HL-60/S4 (cell line): ENCODE results near the gene EFCAB7.
"Not testable (repeated sequence)": the region's sequence is repeated elsewhere in the genome, so short reads cannot be mapped to it uniquely, and the experiment has no call there.

ENCODE experiments used
- in situ Hi-C: fragments of 300-500 bp; cut with MboI; formaldehyde crosslinking; loops from 2 replicates; pipeline ENCODE4 v1.14.3; 2022; ENCODE audit warnings: low sequenced_read_pairs

Gene EFCAB7

DNA sequence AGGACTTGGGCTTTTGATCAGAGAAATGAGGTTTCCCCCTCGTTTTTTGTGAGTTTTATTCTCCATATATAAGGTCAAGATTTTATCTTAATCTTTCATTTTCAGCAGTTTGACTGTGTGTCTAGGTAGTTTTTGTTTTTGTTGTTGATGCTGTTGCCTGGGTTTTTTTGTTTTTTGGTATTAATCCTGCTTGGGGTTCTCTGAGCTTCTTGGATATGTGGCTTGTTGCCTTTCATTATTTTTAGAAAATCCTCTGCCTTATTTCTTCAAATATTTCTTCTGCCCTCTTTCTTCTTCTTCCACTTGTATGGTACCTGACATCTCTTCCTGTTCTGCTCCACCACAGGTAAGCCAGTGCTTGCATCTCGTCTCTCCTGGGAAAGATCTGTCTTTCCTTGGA lies 25.0 kb downstream of the EFCAB7 start:
- in situ Hi-C loops, result no loop called here

DNA sequence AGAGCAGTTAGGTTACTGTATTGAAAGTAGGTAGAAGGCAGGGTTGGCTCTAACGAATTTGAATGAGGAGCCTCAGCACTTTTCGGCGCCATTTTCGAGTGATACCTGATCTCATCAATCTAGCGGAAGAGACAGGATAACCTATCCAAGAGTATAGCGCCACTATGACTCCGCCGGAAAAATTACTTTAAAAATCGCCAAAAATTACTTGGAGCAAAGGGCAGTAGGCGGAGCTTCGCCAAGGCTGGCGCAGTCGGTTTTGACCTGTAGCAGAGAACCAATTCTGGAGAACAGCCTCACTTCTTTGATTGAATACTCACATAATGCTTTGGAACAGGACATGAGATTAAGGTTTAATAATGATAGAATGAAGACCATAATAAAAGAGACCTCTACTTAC lies 25.6 kb downstream of the EFCAB7 start:
- in situ Hi-C loops, result no loop called here

DNA sequence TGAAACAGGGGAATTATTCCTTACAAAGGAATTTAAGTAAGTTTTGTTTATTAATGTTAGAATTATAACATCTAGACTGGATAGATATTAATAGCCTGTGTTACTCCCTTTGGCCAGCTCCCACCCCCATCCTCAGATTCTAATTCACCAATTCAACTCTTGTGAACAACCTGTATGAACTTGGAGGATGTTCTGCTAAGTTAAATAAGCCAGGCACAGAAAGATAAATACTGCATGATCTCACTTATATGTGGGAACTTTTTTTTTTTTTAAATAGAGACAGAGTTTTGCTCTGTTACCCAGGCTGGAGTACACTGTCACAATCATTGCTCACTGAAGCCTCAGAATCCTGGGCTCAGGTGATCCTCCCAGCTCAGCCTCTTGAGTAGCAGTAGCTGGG lies 32.2 kb downstream of the EFCAB7 start:
- in situ Hi-C loops, result no loop called here

DNA sequence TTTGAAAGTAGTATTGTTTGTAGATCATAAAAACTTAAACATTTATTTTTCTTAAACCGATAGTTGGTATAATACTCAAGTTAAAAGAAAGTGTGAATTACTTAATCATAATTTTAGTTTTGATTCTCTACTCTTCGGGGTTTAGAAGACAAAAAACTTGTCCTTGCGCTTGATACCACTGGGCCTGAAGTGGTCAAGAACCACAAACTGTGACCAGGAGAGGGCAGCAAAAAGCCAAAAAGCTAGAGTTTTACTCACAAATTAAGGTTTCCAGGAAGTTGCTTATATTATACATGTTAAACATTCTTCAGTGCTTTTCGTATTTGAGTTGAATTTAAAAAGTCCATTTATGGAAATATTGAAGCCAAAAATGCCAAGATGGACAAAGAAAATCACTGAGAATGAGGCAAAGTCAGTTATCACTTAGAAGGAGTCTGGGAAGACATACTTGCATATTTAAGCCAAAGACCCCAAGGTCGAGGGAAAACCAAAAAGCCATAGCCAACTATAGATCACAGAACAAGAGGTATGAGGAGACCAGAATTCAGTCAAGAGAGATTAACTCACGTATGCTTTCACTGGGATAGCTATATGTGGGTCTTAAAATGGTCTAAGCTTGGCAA lies 34.2 kb downstream of the EFCAB7 start:
- in situ Hi-C loops, result no loop called here

DNA sequence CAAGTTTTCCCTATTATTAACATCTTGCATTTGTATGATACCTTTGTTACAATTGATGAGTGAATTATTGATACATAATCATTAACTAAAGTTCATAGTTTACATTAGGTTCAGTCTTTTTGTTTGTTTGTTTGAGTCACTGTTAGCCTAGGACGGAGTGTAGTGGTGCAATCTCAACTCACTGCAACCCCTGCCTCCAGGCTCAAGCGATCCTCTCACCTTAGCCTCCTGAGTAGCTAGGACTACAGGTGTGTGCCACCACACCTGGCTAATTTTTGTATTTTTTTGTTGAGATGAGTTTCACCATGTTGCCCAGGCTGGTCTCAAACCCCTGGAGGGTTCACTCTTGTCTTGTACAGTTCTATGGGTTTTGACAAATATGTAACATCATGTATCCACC lies 36.0 kb downstream of the EFCAB7 start:
- in situ Hi-C loops, result no loop called here

DNA sequence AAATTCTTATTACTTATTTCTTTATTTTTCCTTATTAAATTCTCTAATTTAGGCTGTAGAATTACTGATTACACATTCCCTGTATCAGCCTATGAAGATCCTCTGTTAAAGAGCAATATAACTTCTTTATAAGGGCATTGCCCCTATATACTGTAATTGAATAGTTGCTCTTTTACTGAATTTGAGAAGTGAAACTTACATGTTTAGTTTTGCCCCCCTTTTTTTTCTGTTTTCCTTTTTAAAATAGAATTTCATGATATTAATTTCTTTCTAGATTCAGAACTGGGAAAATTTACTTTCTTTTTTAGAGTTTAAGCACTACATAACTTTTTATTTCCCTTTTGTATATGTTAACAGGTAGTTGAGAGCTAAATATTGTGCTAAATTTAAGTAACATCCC lies 40.4 kb downstream of the EFCAB7 start:
- in situ Hi-C loops, result no loop called here

DNA sequence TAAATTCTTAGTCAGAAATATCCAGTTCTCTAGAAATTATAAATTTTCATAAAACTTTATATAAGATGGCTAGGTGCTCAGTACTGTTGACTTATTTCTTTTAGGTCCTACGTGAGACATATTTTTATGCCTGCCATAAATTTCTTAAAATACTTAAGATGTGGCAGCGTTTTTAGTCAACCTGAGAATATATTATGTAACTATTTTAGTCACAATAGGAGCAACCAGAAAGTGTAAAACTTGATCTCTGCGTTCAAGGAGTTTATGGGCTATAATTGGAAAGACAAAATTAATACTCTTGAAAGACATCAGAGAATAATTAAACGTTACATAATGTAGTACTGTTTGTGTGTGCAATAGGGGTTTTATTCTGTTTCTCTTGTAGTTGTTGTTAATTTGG lies 45.7 kb downstream of the EFCAB7 start:
- in situ Hi-C loops, result no loop called here

DNA sequence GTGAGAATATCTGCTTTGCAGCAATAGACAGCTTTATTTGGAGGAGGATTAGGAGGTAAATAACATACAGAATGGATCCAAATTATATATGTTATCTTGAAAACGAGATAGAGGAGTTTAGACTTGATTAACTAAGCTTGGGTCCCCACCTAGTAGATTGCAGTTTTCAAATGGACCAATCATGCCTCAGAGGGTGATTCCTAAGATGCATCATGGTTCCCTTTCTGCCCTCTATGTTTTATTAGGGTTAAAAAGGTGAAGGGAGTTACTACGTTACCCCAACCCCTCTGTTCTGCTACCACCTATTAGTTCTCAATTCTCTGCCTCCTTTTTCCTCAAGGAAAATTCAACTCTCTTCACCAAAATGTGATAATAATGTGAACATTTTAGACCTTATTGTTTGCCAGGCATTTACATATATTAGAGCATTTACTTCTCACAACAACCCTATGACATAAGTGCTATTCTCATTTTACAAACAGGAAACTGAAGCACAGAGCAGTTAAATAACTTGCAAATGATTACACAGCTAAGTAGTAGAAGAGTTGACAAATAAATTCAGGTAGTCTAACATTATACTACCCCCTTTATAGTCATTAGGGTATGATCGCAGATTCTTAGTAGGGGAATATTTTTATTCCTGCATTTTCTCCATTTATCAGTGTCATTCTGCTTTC lies 46.5 kb downstream of the EFCAB7 start:
- in situ Hi-C loops, result no loop called here

DNA sequence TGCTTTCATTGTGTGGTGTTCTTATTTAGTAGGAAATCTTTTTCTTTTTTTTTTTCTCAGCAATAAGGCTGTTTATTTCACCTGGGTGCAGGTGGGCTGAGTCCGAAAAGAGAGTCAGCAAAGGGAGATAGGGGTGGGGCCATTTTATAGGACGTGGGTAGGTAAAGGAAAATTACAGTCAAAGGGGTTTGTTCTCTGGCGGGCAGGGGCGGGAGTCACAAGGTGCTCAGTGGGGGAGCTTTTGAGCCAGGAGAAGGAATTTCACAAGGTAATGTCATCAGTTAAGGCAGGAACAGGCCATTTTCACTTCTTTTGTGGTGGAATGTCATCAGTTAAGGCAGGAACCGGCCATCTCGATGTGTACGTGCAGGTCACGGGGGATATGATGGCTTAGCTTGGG lies 49.4 kb downstream of the EFCAB7 start:
- in situ Hi-C loops, result not testable (repeated sequence)

DNA sequence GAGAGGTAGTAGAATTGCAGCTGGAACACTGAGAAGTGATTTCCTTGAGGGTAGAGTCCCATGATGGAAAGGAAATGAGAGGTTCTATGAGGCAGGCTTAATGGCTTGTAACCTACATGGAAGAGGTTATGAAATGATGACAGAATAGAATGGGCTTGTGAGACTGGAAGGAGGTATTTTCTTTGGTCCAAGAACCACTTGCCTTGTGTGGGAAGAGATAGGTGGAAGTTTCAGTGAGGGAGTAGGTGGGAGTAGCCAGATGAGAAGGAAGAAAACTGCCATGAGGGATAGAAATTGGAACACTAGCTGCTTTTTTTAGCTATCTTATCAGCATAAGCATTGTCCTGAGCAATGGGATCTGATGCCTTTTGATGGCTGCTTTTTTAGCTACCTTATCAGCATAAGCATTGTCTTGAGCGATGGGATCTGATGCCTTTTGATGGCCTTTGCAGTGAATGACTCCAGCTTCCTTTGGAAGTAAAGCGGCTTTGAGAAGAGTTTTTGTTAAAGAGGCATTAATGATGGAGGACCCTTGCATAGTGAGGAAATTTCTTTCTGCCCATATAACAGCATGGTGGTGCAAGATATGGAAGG lies 51.0 kb downstream of the EFCAB7 start:
- in situ Hi-C loops, result not testable (repeated sequence)

DNA sequence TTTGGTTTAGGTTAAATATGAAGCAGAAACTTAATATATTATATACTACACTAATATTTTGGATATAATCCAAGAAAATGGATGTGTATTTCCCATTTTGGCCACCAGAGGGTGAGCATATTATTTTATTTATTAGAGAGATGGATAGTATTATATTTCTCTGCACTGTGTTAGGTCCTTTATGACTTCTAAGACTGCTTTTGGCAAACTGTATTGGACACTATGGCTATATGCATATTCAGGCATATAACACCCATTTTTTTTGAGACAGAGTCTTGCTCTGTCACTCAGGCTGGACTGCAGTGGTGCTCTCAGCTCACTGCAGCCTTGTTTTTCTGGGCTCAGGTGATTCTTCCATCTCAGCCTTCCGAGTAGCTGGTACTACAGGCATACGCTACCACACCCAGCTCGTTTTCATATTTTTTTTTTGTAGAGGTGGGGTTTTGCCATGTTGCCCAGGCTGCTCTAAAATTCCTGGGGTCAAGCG lies 52.1 kb downstream of the EFCAB7 start:
- in situ Hi-C loops, result no loop called here

DNA sequence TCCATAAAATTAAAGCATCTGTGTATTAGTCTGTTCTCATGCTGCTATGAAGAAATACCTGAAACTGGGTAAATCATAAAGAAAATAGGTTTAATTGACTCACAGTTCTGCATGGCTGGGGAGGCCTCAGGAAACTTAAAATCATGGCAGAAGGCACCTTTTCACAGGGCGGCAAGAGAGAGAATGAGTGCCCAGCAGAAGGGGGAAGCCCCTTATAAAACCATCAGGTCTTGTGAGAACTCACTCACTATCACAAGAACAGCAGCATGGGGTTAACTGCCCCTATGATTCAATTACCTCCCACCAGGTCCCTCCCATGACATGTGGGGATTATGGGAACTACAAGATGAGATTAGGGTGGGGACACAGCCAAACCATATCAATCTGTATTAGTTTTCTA lies 63.0 kb downstream of the EFCAB7 start:
- in situ Hi-C loops, result not testable (repeated sequence)

DNA sequence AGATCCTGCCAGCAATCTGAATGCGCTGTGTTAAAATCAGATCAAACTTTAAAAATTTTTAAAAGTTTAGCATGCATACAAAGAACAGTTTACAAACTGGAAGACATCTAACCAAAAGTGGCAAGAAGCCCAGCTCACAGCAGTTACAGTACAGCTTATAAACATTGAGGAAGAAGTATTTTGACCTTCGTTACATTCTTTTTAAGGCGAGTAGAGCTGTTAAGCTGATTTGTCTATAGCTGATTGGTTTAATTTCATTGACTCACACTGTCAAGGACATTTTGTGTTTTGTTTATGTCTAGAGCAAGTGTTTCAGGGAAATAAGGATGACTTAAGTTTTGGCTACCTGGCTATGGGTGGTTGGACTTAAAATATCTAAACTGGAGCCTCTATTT lies 66.8 kb downstream of the EFCAB7 start:
- in situ Hi-C loops, result no loop called here

DNA sequence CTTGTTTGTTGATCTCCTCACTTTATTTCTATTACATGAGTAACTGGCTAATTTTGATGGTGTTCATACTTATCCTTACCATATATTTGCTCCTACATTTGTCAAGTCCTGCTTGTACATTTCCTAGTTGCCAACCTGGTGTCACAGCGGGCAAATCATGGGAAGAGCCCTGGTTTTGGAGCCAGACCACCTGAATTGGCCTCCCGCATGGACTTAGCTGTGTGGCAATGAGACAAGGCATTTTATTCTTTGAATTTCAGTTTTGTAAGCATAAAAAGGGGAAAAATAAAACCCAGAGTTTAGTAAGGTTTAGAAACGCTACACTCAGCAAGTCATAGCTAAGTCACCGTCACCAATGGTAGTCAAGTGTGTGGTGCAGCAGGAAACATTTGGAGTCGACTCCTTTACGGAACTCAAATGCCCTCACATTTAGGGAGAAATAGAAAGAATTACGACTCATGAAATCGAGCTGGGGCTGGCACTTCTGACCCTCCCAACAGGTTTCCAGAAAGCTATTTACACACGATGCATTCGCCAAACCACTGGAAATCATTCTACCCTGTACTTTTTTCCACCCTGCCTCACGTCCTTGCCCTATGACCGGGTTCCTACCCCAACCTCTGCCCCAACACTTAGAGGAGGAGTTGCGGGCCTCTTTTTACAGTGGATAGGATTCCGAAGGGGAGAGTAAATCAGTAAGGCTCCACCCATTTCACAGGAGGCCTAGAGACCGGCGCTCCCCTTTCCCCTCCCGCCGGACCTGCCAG lies 69.4 kb downstream of the EFCAB7 start:
- in situ Hi-C loops, result no loop called here

DNA sequence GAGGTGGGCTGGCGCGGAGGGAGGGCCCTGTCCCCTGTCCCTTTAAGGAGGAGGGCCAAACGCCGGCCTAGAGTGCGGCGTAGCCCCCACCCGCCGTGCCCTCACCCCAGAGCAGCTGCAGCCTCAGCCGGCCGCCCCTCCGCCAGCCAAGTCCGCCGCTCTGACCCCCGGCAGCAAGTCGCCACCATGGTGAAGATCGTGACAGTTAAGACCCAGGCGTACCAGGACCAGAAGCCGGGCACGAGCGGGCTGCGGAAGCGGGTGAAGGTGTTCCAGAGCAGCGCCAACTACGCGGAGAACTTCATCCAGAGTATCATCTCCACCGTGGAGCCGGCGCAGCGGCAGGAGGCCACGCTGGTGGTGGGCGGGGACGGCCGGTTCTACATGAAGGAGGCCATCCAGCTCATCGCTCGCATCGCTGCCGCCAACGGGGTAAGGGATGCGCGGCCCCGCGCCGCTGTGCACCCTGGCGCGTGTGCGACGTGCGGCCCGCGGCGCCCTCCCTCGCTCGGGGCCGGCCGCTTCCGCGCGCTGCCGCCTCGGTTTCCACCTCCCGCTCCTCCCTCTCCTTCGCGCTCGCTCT lies 70.1 kb downstream of the EFCAB7 start, which contains the start of gene PGM1:
PGM1 (plus strand) TSS at position 109 of the 583 bp plus-strand sequence; CDS start at position 187, 78 bp downstream.
- in situ Hi-C loops, result no loop called here

DNA sequence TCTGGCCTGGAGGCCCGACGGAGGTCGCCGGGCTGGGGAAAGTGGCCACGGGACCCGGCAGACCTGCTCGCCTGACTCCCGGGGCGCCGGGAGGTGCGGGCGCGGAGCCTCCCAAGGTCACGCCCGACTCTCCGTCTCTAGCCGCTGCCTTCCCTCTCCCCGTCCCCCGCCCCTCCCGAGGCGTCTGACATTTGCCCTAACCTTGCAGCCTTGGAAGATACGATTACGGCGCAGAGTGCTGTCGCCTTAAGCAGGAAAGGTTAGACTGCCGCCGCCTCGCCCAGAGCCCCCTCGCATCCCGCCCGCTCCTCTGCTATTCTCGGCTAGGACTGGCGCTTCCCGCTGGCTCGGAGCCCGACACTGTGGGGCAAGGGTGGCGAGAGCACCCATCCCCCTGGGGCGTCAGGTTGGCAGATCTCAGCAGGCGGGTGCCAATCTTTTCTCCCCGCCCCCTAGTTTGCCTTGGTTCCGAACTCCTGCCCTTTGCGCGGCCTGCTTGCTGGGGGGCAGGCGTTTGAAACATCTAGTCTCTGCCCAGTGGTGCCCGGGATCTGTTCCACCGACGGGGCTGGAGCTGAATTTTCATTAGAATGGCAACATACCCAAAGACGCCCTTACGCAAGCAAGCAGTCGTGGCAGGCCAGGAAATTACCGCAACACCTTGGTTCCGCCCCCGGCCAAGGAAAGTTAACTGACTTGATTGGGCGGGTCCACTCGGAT lies 70.7 kb downstream of the EFCAB7 start:
- in situ Hi-C loops, result no loop called here

DNA sequence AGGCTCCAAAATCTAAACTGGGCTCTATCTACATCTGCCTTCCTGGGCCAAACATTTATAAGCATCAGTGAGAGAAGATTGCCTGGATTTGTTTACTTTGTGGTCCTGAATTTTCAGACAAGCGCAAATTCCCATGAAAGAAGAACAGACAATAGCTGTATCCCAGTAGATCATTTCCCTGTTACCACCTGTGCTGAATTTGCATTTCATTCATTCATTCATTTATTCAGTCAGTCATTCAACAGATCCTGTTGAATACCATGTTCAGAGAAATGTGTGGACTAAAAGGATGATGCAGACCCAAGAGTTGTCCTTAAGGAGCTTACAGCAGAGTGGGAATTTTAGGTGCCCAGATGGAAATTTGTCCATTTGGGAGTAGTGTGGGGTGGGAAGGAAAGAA lies 72.1 kb downstream of the EFCAB7 start:
- in situ Hi-C loops, result no loop called here

DNA sequence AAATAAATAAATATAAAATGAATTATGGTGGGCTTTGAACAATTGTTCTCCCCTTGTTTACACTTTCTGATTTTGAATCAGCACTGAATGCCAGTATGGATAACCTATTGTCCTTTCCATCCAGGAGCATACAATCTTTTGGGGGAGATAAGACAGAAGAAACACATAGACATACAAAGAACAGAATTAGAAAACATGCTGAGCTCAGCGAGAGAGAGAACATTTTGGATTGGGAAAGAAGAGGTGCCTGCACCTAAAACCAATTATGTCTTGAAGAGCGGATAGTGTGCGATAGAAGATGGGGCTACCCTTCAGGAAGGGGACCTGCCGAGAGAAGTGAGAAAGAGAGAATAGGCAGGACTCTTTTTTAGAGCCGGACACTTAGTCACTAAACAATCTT lies 76.5 kb downstream of the EFCAB7 start:
- in situ Hi-C loops, result no loop called here

DNA sequence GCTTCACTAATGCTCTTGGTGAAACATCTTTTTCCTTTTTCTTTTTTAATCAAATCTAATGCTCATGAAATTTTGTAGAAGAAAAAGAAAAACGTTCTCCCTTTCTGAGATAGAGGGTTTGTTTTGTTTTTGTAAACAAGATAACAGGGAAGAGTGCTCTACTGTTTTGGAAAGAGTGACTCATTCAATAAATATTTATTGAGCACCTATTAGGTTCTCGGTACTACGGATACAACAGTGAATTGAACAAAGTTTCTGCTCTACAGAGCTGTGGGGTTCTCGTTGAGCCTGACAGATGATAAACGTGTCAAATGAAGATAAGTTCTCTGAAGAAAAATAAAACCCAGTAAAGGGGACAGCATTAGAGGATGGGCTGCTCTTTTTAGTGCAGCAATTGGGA lies 76.9 kb downstream of the EFCAB7 start:
- in situ Hi-C loops, result no loop called here

DNA sequence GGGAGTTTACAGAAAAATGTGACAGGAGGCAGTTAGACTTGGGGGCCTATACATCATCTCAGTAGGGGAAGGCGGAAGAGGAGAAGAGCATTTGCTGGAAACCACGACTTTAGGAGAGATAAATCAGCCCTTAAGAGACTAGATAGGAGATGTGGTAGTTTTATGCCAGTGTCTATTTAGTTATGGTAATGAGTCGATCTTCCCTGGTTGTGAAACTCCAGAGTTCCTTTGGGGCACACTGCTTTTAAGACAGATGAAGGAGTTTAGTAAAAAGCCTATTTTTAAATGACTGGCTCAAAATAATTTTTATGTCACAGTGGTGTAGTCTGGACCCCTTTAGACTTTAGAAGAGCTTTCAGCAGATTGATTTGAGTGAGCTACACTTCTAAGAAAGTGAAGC lies 77.7 kb downstream of the EFCAB7 start:
- in situ Hi-C loops, result no loop called here

DNA sequence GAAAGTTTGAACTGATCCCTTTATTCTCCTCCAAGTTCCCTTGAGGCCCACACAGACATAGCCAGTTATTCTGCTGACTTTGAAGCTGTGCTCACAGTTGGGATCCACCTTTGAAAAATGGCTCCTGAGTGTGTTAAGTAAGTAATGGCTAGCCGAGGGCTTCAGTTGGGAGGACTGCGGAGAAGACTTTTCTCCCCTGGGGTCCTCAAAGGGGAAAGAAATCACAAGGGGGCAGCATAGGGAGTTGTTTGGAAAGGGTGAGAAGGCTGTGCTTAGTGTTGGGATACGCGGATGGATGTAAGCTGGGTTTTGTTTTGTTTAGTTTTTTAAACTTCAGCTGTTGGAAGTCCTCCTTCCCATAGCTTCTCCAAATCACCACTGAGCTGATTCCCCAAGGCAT lies 78.1 kb downstream of the EFCAB7 start:
- in situ Hi-C loops, result no loop called here
